OCI-LY1 (cell line): ENCODE data around the gene TGM2.

ENCODE experiments used
- CTCF ChIP-seq: fragments of 200-600 bp; sonication (generic), shearing (Covaris generic); IDR thresholded peaks from 2 replicates; pipeline ENCODE4 v1.5.1; 2017; ENCODE audit warnings: mild to moderate bottlenecking, antibody characterized with exemption, low read length, moderate library complexity, mixed read lengths
- EZH2 ChIP-seq: fragments of 200-600 bp; sonication (generic), shearing (Covaris generic); IDR thresholded peaks from 2 replicates; pipeline ENCODE4 v1.8.0; 2017; ENCODE audit warnings: borderline replicate concordance, mixed run types, mild to moderate bottlenecking, antibody characterized with exemption, low read length, moderate library complexity, mixed read lengths

GRCh38 chr20:38159566-38159956, 5.5 kb downstream of the TGM2 start:
- TF ChIP-seq CTCF (no peak), EZH2 (no peak)
